ENCODE measurements around the gene DDX4. TPM values are rescaled to one million over a fixed set of nuclear protein-coding genes. Genes with fewer than 3 reads are reported as not detected.

The DDX4 gene
- total RNA-seq, 1 donor from 2014 or later = not detected

DNA sequence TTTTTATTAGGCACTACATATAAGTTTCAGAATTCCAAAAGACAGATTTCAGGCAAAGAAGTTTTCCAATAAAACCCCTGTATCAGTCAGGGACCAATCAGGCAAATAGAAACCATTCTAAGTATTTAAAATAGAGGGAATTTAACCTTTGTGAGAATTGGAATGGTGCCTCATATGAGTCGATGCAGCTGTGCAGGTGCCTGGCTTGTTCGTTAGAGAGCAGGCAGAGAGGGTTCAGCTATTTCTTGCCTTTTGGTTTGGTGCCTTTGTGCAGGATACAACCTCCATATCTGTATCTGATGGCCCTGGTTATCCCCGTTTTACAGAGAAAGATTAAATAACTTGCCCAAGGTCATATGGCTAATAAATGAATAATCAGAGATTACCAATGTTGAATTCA is 6.0 kb upstream of the DDX4 start:
- Histone ChIP-seq H3K36me3 (no peaks in the 10 kb centered on the region), H3K4me1 (no peaks in the 10 kb centered on the region), H3K27me3 (no peaks in the 10 kb centered on the region), H3K9me3 (no peaks in the 10 kb centered on the region), H3K27ac (no peak overlapping the region), H3K4me3 (no peak overlapping the region)
- intact Hi-C loops (cut with DNase I) = no loop called here
- TF ChIP-seq, protein P1, sequence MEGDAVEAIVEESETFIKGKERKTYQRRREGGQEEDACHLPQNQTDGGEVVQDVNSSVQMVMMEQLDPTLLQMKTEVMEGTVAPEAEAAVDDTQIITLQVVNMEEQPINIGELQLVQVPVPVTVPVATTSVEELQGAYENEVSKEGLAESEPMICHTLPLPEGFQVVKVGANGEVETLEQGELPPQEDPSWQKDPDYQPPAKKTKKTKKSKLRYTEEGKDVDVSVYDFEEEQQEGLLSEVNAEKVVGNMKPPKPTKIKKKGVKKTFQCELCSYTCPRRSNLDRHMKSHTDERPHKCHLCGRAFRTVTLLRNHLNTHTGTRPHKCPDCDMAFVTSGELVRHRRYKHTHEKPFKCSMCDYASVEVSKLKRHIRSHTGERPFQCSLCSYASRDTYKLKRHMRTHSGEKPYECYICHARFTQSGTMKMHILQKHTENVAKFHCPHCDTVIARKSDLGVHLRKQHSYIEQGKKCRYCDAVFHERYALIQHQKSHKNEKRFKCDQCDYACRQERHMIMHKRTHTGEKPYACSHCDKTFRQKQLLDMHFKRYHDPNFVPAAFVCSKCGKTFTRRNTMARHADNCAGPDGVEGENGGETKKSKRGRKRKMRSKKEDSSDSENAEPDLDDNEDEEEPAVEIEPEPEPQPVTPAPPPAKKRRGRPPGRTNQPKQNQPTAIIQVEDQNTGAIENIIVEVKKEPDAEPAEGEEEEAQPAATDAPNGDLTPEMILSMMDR (IDR thresholded peaks at IDR 0.05) = no peak
- no peak for DNase-seq (ENCODE audit: low spot score in 2 of 2)

DNA sequence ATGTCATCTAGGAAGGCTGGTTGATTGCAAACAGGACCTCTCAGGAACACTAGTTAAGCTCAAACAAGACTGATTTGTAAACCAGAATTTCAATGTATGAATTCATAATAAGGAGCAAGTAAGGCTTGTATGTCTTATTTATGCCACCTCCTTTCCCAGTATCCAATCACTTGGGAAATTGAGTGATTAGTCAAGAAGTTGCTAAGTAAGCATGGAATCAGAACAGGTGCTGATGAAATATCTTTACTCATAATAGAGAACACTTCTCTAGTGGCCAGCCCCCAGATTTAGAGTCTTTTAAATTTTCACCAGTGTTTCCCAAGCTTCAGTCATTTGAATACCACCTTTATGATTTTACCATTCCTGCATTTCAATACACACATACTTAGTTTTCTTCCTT is 5.3 kb upstream of the DDX4 start:
- H3K27ac ChIP-seq = no peak overlapping the region
- H3K9me3 ChIP-seq = no peaks in the 10 kb centered on the region
- intact Hi-C loops (cut with DNase I) = no loop called here

DNA sequence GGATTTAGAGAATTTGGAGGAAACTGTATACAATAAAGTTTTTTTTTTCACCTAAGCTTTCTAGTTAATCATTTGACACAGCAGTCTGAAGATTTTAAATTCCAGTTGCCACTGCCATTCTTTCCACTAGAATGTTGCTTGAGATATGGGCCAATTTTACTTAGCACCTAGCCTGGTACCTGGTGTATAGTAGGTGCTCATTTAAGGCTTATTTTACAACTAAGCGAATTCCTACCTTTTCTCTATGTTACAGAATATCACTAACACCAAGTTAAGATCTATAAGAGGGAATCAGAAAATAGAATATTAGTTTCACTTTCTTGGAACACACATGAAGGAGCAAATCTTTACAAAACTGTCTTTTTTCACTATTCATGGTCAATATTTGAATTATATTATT is 3.2 kb upstream of the DDX4 start:
- Histone ChIP-seq H3K4me3 (no peak overlapping the region), H3K36me3 (no peaks in the 10 kb centered on the region), H3K9me3 (no peaks in the 10 kb centered on the region), H3K27ac (no peak overlapping the region), H3K27me3 (no peaks in the 10 kb centered on the region), H3K4me1 (no peaks in the 10 kb centered on the region)
- intact Hi-C loops (cut with DNase I) = no loop called here
- TF ChIP-seq, protein P1 (IDR thresholded peaks at IDR 0.05) = no peak
- DNase-seq (ENCODE audit: low spot score in 2 of 2) = no peak

More for the DNA sequence above, 5.3 kb upstream of the DDX4 start:
- H3K4me1 ChIP-seq = no peaks in the 10 kb centered on the region
- no peak for DNase-seq (ENCODE audit: low spot score in 2 of 2)
- TF ChIP-seq, protein P1 (IDR thresholded peaks at IDR 0.05) = no peak
- no peaks in the 10 kb centered on the region for H3K36me3 ChIP-seq
- H3K27me3 ChIP-seq = no peaks in the 10 kb centered on the region
- H3K4me3 ChIP-seq = no peak overlapping the region

DNA sequence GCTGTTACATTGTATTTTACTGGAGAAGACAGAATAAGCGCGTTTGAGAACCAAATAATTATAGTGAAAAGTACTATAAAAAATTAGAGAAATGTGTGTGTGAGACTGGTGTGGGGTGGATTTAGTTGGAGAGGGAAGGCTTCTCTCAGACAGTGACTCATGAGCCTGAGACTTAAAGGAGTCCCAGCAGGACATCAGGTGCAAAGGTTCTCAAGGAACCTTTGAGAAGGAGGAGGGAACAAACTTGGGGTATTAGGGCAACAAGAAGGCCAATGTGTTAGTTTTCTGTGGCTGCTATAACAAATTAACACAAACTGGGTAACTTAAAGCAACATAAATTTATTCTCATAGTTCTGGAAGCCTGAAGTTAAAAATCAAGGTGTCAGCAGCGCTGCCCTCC is 4.9 kb downstream of the DDX4 start:
- no peaks in the 10 kb centered on the region for H3K36me3 ChIP-seq
- TF ChIP-seq, protein P1 (IDR thresholded peaks at IDR 0.05) = no peak
- no peak for DNase-seq (ENCODE audit: low spot score in 2 of 2)
- H3K4me1 ChIP-seq = no peaks in the 10 kb centered on the region
- H3K9me3 ChIP-seq = no peaks in the 10 kb centered on the region
- no peaks in the 10 kb centered on the region for H3K27me3 ChIP-seq
- intact Hi-C loops (cut with DNase I) = no loop called here
- no peak overlapping the region for H3K27ac ChIP-seq
- no peak overlapping the region for H3K4me3 ChIP-seq

DNA sequence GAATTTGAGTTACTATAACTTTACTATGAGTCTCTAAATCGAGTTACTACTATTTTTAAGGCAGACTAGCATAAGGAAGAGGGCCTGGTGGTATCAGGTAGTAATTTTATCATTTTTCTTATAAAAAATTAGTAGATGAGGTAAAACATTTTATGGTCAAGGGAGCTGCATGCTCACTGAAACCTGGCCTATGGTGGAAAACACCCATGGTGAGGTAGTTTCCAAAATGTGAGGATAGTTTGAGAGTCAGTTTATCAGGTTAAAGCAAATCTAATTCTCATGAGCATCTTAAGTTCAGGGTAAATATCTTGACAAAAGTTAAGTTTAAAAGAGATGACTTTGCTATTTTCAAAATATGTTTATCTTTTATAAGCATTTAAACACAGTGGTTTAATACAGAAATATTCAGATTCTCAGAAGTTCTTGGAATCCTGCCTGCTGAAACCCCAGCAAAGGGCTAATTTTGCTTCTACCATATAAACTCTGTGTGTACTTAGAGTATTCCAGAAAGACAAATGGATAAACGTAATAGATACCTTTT is 10.0 kb downstream of the DDX4 start:
- TF ChIP-seq, protein P1 (IDR thresholded peaks at IDR 0.05) = no peak
- no peak for DNase-seq (ENCODE audit: low spot score in 2 of 2)
- intact Hi-C loops (cut with DNase I) = no loop called here
- Histone ChIP-seq H3K36me3 (no peaks in the 10 kb centered on the region), H3K4me3 (no peak overlapping the region), H3K27me3 (no peaks in the 10 kb centered on the region), H3K4me1 (no peaks in the 10 kb centered on the region), H3K27ac (no peak overlapping the region), H3K9me3 (no peaks in the 10 kb centered on the region)

DNA sequence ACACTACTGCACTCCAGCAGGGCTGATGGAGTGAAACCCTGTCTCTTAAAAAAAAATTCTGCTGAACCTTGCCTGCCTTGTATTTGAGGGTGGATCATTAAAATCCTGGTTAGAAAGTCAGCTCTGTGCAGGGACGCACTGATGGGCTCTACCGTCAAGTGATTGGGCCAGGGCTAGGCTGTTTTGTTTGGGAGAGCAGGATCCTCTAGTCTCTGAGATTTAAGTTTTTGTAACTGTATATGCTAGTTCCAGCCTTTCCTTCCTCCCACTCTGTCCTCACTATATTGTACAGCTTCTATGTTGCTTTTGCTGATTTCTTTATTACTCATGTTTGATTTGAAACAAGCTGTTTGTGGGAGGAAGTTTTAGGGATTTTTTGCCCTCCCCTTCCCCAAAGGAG is 11.5 kb downstream of the DDX4 start:
- no peak overlapping the region for H3K4me3 ChIP-seq
- H3K4me1 ChIP-seq = no peaks in the 10 kb centered on the region
- no peak overlapping the region for H3K27ac ChIP-seq
- no peaks in the 10 kb centered on the region for H3K9me3 ChIP-seq
- TF ChIP-seq, protein P1 (IDR thresholded peaks at IDR 0.05) = no peak
- intact Hi-C loops (cut with DNase I) = no loop called here
- no peak for DNase-seq (ENCODE audit: low spot score in 2 of 2)
- H3K36me3 ChIP-seq = no peaks in the 10 kb centered on the region
- no peaks in the 10 kb centered on the region for H3K27me3 ChIP-seq

Measured in ascending aorta (tissue), 2 donors.